ENCODE results near the gene LRRC4C. TPM values are rescaled to one million over a fixed set of nuclear protein-coding genes. Genes with fewer than 3 reads are reported as not detected.

LRRC4C gene
- polyA plus RNA-seq, 1 donor from 2014 or later, result 24.3 TPM

GRCh38 chr11:40271361-40271760 lies 1188.1 kb downstream of the LRRC4C start:
- Histone ChIP-seq H3K79me2 (replicated peaks; ENCODE audit: insufficient read depth, low read length) (no peaks in the 10 kb centered on the region), H3K9me2 (ENCODE audit: insufficient read depth, low read length) (no peaks in the 10 kb centered on the region), H3K27ac (ENCODE audit: low read length) (no peak overlapping the region), H3K27me3 (ENCODE audit: insufficient read depth, low read depth, low read length) (no peaks in the 10 kb centered on the region), H3K9ac (ENCODE audit: low read length) (no peak overlapping the region), H3K36me3 (ENCODE audit: insufficient read depth, low read length) (no peaks in the 10 kb centered on the region), H3K9me3 (ENCODE audit: low read length) (no peaks in the 10 kb centered on the region), H4K20me1 (ENCODE audit: insufficient read depth) (no peaks in the 10 kb centered on the region), H3K4me3 (ENCODE audit: low read length) (no peak overlapping the region), H3K4me2 (ENCODE audit: low read length) (no peak overlapping the region), H2AFZ (ENCODE audit: low read depth, low read length) (no peak overlapping the region), H3F3A (ENCODE audit: insufficient read depth, low read length, poor library complexity, severe bottlenecking) (no peaks in the 10 kb centered on the region)
- no peak for TF ChIP-seq RAD21 (conservative IDR thresholded peaks at IDR 0.05)
- TF ChIP-seq MXI1 (conservative IDR thresholded peaks at IDR 0.05; ENCODE audit: poor library complexity, severe bottlenecking), result no peak
- TF ChIP-seq REST (IDR thresholded peaks at IDR 0.05; ENCODE audit: borderline replicate concordance), result no peak
- no peak for TF ChIP-seq POLR2AphosphoS5 (IDR thresholded peaks at IDR 0.05)
- TF ChIP-seq SMC3 (conservative IDR thresholded peaks at IDR 0.05; ENCODE audit: poor library complexity), result no peak
- TF ChIP-seq EP300 (conservative IDR thresholded peaks at IDR 0.05; ENCODE audit: poor library complexity, severe bottlenecking), result no peak
- no peak for TF ChIP-seq TAF1 (IDR thresholded peaks at IDR 0.05; ENCODE audit: low read depth)
- TF ChIP-seq CTCF (IDR thresholded peaks at IDR 0.05; ENCODE audit: poor library complexity, severe bottlenecking), result no peak
- TF ChIP-seq EZH2 (IDR thresholded peaks at IDR 0.05; ENCODE audit: borderline replicate concordance, insufficient read depth, low read length, poor library complexity, severe bottlenecking), result no peak

GRCh38 chr11:40269865-40270264 lies 1189.6 kb downstream of the LRRC4C start:
- Histone ChIP-seq H3F3A (ENCODE audit: insufficient read depth, low read length, poor library complexity, severe bottlenecking) (no peaks in the 10 kb centered on the region), H3K4me3 (ENCODE audit: low read length) (no peak overlapping the region), H3K4me2 (ENCODE audit: low read length) (no peak overlapping the region), H3K9ac (ENCODE audit: low read length) (no peak overlapping the region), H3K9me3 (ENCODE audit: low read length) (no peaks in the 10 kb centered on the region), H3K27ac (ENCODE audit: low read length) (no peak overlapping the region), H3K79me2 (replicated peaks; ENCODE audit: insufficient read depth, low read length) (no peaks in the 10 kb centered on the region), H4K20me1 (ENCODE audit: insufficient read depth) (no peaks in the 10 kb centered on the region), H3K36me3 (ENCODE audit: insufficient read depth, low read length) (no peaks in the 10 kb centered on the region), H2AFZ (ENCODE audit: low read depth, low read length) (no peak overlapping the region), H3K9me2 (ENCODE audit: insufficient read depth, low read length) (no peaks in the 10 kb centered on the region), H3K27me3 (ENCODE audit: insufficient read depth, low read depth, low read length) (no peaks in the 10 kb centered on the region)
- TF ChIP-seq RAD21 (conservative IDR thresholded peaks at IDR 0.05), result no peak
- TF ChIP-seq MXI1 (conservative IDR thresholded peaks at IDR 0.05; ENCODE audit: poor library complexity, severe bottlenecking), result no peak
- no peak for TF ChIP-seq POLR2AphosphoS5 (IDR thresholded peaks at IDR 0.05)
- TF ChIP-seq CTCF (IDR thresholded peaks at IDR 0.05; ENCODE audit: poor library complexity, severe bottlenecking), result no peak
- TF ChIP-seq EP300 (conservative IDR thresholded peaks at IDR 0.05; ENCODE audit: poor library complexity, severe bottlenecking), result no peak
- no peak for TF ChIP-seq TAF1 (IDR thresholded peaks at IDR 0.05; ENCODE audit: low read depth)
- TF ChIP-seq EZH2 (IDR thresholded peaks at IDR 0.05; ENCODE audit: borderline replicate concordance, insufficient read depth, low read length, poor library complexity, severe bottlenecking), result no peak
- no peak for TF ChIP-seq REST (IDR thresholded peaks at IDR 0.05; ENCODE audit: borderline replicate concordance)
- TF ChIP-seq SMC3 (conservative IDR thresholded peaks at IDR 0.05; ENCODE audit: poor library complexity), result no peak

Data from neural cell (in vitro differentiated cells).